H9 (cell line): Measurements from ENCODE around the gene TSC2. TPM values are rescaled to one million over a fixed set of nuclear protein-coding genes. Genes with fewer than 3 reads are reported as not detected.

Source experiments
- DNase-seq: peaks from one replicate; pipeline ENCODE4 v3.0.0-alpha.2; 2017
- H2AFZ ChIP-seq: one replicate; pipeline ENCODE4 v1.6.1; 2013; ENCODE audit warnings: mild to moderate bottlenecking, low read length, control low read depth, moderate library complexity
- H2AK5ac ChIP-seq: 2 replicates; pipeline ENCODE4 v1.6.1; 2013; ENCODE audit warnings: low read length, control low read depth, mixed read lengths; ENCODE audit not compliant: insufficient read length
- H2BK120ac ChIP-seq: one replicate; pipeline ENCODE4 v1.6.1; 2013; ENCODE audit warnings: low read depth, mild to moderate bottlenecking, low read length, control low read depth, inconsistent platforms; ENCODE audit not compliant: poor library complexity, severe bottlenecking
- H2BK12ac ChIP-seq: 2 replicates; pipeline ENCODE4 v1.6.1; 2013; ENCODE audit warnings: low read length, control low read depth, mixed read lengths, low read depth; ENCODE audit not compliant: insufficient read length
- H2BK15ac ChIP-seq: 2 replicates; pipeline ENCODE4 v1.6.1; 2013; ENCODE audit warnings: low read depth, low read length, control low read depth
- H2BK20ac ChIP-seq: one replicate; pipeline ENCODE4 v1.6.1; 2013; ENCODE audit warnings: low read depth, mild to moderate bottlenecking, low read length, control low read depth, inconsistent platforms; ENCODE audit not compliant: poor library complexity, severe bottlenecking
- H2BK5ac ChIP-seq: 2 replicates; pipeline ENCODE4 v1.6.1; 2013; ENCODE audit warnings: low read length, control low read depth, mixed read lengths; ENCODE audit not compliant: insufficient read length
- H3K14ac ChIP-seq: 2 replicates; pipeline ENCODE4 v1.6.1; 2013; ENCODE audit warnings: low read length, control low read depth; ENCODE audit not compliant: insufficient read depth
- H3K18ac ChIP-seq: 2 replicates; pipeline ENCODE4 v1.6.1; 2013; ENCODE audit warnings: low read depth, mild to moderate bottlenecking, mixed read lengths, low read length, control low read depth; ENCODE audit not compliant: insufficient read length
- H3K23ac ChIP-seq: 2 replicates; pipeline ENCODE4 v1.6.1; 2013; ENCODE audit warnings: low read length, control low read depth, mixed read lengths, low read depth; ENCODE audit not compliant: insufficient read length
- H3K23me2 ChIP-seq: 2 replicates; pipeline ENCODE4 v1.6.1; 2013; ENCODE audit warnings: low read depth, mild to moderate bottlenecking, mixed read lengths, low read length, control low read depth; ENCODE audit not compliant: insufficient read length, poor library complexity, severe bottlenecking
- H3K27ac ChIP-seq: 2 replicates; pipeline ENCODE4 v1.5.1; 2013; ENCODE audit warnings: low read length, control low read depth, mixed read lengths, low read depth; ENCODE audit not compliant: insufficient read length
- H3K27me3 ChIP-seq: 2 replicates; pipeline ENCODE4 v1.6.1; 2013; ENCODE audit warnings: low read length, control low read depth, inconsistent platforms; ENCODE audit not compliant: insufficient read depth
- H3K4ac ChIP-seq: 2 replicates; pipeline ENCODE4 v1.6.1; 2013; ENCODE audit warnings: low read depth, mild to moderate bottlenecking, control low read depth, inconsistent platforms, low read length, moderate library complexity
- H3K4me1 ChIP-seq: 2 replicates; pipeline ENCODE4 v1.6.1; 2013; ENCODE audit warnings: low read length, control low read depth, inconsistent platforms; ENCODE audit not compliant: insufficient read depth
- H3K4me2 ChIP-seq: 2 replicates; pipeline ENCODE4 v1.6.1; 2013; ENCODE audit warnings: low read length, control low read depth, mixed read lengths; ENCODE audit not compliant: insufficient read length, insufficient read depth
- H3K56ac ChIP-seq: 2 replicates; pipeline ENCODE4 v1.6.1; 2013; ENCODE audit warnings: low read depth, mild to moderate bottlenecking, mixed read lengths, low read length, control low read depth; ENCODE audit not compliant: insufficient read length
- H3K79me1 ChIP-seq: 2 replicates; pipeline ENCODE4 v1.6.1; 2013; ENCODE audit warnings: low read depth, mild to moderate bottlenecking, moderate library complexity, low read length, control low read depth, inconsistent platforms; ENCODE audit not compliant: insufficient read depth, poor library complexity, severe bottlenecking
- H3K79me2 ChIP-seq: 2 replicates; pipeline ENCODE4 v1.6.1; 2013; ENCODE audit warnings: low read length, control low read depth, inconsistent platforms; ENCODE audit not compliant: insufficient read depth
- H3K9ac ChIP-seq: 2 replicates; pipeline ENCODE4 v1.6.1; 2013; ENCODE audit warnings: low read length, control low read depth, mixed read lengths; ENCODE audit not compliant: insufficient read length; ENCODE audit errors: extremely low read depth
- H3K9me3 ChIP-seq: one replicate; pipeline ENCODE4 v1.6.1; 2013; ENCODE audit warnings: low read depth, low read length, inconsistent platforms; ENCODE audit not compliant: control insufficient read depth
- H3T11ph ChIP-seq: one replicate; pipeline ENCODE4 v1.6.1; 2013; ENCODE audit warnings: mild to moderate bottlenecking, low read length, control low read depth, inconsistent platforms
- H4K20me1 ChIP-seq: one replicate; pipeline ENCODE4 v1.6.1; 2013; ENCODE audit not compliant: control insufficient read depth, insufficient read length, insufficient read depth
- H4K5ac ChIP-seq: 2 replicates; pipeline ENCODE4 v1.6.1; 2013; ENCODE audit warnings: low read depth, mild to moderate bottlenecking, mixed read lengths, low read length, control low read depth; ENCODE audit not compliant: insufficient read length
- H4K8ac ChIP-seq: replicated peaks from 2 replicates; pipeline ENCODE4 v1.6.1; 2013; ENCODE audit warnings: low read length, control low read depth, mixed read lengths, low read depth; ENCODE audit not compliant: insufficient read length
- H4K91ac ChIP-seq: 2 replicates; pipeline ENCODE4 v1.6.1; 2013; ENCODE audit warnings: low read depth, mild to moderate bottlenecking, moderate library complexity, mixed read lengths, low read length, control low read depth; ENCODE audit not compliant: insufficient read length
- H3K27ac Mint-ChIP-seq, 3 experiments: 2 replicates in 2 of 3; 3 replicates in 1 of 3; pipeline ENCODE4 v1.8.0; 2020 to 2021; ENCODE audit warnings: mixed read lengths in 3 of 3, mild to moderate bottlenecking in 1 of 3, moderate library complexity in 1 of 3
- H3K27me3 Mint-ChIP-seq: 2 replicates; pipeline ENCODE4 v1.8.0; 2021; ENCODE audit warnings: low read depth, mild to moderate bottlenecking, moderate library complexity, mixed read lengths
- H3K36me3 Mint-ChIP-seq, 3 experiments: 2 replicates in 2 of 3; 3 replicates in 1 of 3; pipeline ENCODE4 v1.8.0; 2020 to 2021; ENCODE audit warnings: low read depth in 3 of 3, mixed read lengths in 3 of 3; ENCODE audit not compliant: insufficient read depth in 1 of 3
- H3K4me1 Mint-ChIP-seq, 2 experiments: 2 replicates each; pipeline ENCODE4 v1.8.0; 2020; ENCODE audit warnings: mixed read lengths in 2 of 2
- H3K4me3 Mint-ChIP-seq, 2 experiments: 2 replicates in 1 of 2; 3 replicates in 1 of 2; pipeline ENCODE4 v1.8.0; 2020 to 2021; ENCODE audit warnings: mild to moderate bottlenecking in 2 of 2, mixed read lengths in 2 of 2, moderate library complexity in 1 of 2
- H3K9me3 Mint-ChIP-seq, 2 experiments: 2 replicates in 1 of 2; 3 replicates in 1 of 2; pipeline ENCODE4 v1.8.0; 2020; ENCODE audit warnings: mild to moderate bottlenecking in 2 of 2, mixed read lengths in 2 of 2, moderate library complexity in 1 of 2
- whole genome bisulfite sequencing: extraction: QIAGEN DNeasy Blood & Tissue Kit; methylation state at CpG from one replicate; pipeline ENCODE4 v1.1.7; 2013; ENCODE audit warnings: missing lambda C conversion rate, low lambda C conversion rate, mixed read lengths; ENCODE audit not compliant: insufficient read length; ENCODE audit errors: extremely low coverage; 5-methylcytosine and 5-hydroxymethylcytosine counted together
- total RNA-seq: library from RNA; stranded (reverse); gene quantifications from 2 replicates; pipeline ENCODE4 v1.2.1, GENCODE V29; 2021
- TF ChIP-seq, protein P1 (sequence below): fragments of 200-600 bp; sonication (generic); conservative IDR thresholded peaks from 3 replicates; pipeline ENCODE4 v1.8.0; 2021; ENCODE audit warnings: antibody characterized with exemption, mild to moderate bottlenecking

The TSC2 gene
- total RNA-seq, 1 experiment from 2014 or later: 122 TPM

DNA sequence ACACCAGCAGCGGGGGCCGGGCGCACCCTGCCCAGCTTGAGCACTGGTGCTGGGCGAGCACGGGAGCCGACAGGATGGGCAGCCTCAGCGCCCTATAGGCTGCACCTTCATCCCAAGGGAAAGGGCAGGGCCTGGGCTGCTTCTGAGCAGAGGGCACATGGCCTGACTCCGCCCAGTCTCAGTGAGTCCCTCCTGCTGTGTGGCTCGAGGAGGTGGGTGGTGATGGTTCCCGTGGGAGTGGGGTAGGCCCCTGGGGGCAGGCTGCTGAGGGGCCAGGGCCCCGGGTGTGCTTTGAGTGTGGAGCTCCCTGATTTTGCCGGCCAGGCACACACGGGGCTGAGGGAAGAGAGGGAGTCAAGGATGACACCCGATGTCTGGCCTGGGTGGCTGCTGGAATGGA is 37.9 kb downstream of the TSC2 start:
- no peaks in the 10 kb centered on the region for H4K20me1 ChIP-seq
- no peak overlapping the region for H3T11ph ChIP-seq
- no peak overlapping the region for H2BK120ac ChIP-seq
- H3K9me3 Mint-ChIP-seq: no peaks in the 10 kb centered on the region
- H3K18ac ChIP-seq: no peak overlapping the region
- H3K56ac ChIP-seq: no peak overlapping the region
- no peak overlapping the region for H4K5ac ChIP-seq
- no peaks in the 10 kb centered on the region for H3K4me1 ChIP-seq
- H3K9ac ChIP-seq: no peak overlapping the region
- H2BK12ac ChIP-seq: no peak overlapping the region
- H3K27ac Mint-ChIP-seq: no peak overlapping the region
- H3K4ac ChIP-seq: no peak overlapping the region
- no peak overlapping the region for H2AFZ ChIP-seq
- H3K36me3 Mint-ChIP-seq: peaks cover 0 to 22% (median 20%) of the 10 kb centered on the region in 3 experiments; a peak in 6 of 7 replicates
- no peak overlapping the region for H2BK20ac ChIP-seq
- no peak overlapping the region for H4K8ac ChIP-seq
- no peaks in the 10 kb centered on the region for H3K23me2 ChIP-seq
- H3K4me3 Mint-ChIP-seq: no peak overlapping the region
- TF ChIP-seq, protein P1, sequence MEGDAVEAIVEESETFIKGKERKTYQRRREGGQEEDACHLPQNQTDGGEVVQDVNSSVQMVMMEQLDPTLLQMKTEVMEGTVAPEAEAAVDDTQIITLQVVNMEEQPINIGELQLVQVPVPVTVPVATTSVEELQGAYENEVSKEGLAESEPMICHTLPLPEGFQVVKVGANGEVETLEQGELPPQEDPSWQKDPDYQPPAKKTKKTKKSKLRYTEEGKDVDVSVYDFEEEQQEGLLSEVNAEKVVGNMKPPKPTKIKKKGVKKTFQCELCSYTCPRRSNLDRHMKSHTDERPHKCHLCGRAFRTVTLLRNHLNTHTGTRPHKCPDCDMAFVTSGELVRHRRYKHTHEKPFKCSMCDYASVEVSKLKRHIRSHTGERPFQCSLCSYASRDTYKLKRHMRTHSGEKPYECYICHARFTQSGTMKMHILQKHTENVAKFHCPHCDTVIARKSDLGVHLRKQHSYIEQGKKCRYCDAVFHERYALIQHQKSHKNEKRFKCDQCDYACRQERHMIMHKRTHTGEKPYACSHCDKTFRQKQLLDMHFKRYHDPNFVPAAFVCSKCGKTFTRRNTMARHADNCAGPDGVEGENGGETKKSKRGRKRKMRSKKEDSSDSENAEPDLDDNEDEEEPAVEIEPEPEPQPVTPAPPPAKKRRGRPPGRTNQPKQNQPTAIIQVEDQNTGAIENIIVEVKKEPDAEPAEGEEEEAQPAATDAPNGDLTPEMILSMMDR: no peak
- no peak overlapping the region for H2AK5ac ChIP-seq
- no peak overlapping the region for H3K27ac ChIP-seq
- no peak overlapping the region for H4K91ac ChIP-seq
- no peaks in the 10 kb centered on the region for H3K9me3 ChIP-seq
- H3K4me2 ChIP-seq: no peak overlapping the region
- no peak for DNase-seq
- H3K79me1 ChIP-seq: no peaks in the 10 kb centered on the region
- no peaks in the 10 kb centered on the region for H3K27me3 Mint-ChIP-seq
- H3K27me3 ChIP-seq: no peaks in the 10 kb centered on the region
- H2BK15ac ChIP-seq: no peak overlapping the region
- WGBS: no CpG with 5 or more reads among the region's 14 CpGs
- no peak overlapping the region for H2BK5ac ChIP-seq
- no peaks in the 10 kb centered on the region for H3K4me1 Mint-ChIP-seq
- no peak overlapping the region for H3K14ac ChIP-seq
- no peak overlapping the region for H3K23ac ChIP-seq
- no peaks in the 10 kb centered on the region for H3K79me2 ChIP-seq
